NCI-H345 treated with DMSO at 0.1 percent for 48 hours (cell line): ENCODE data around the gene KIAA0930.
"Not testable (repeated sequence)": the region's sequence is repeated elsewhere in the genome, so short reads cannot be mapped to it uniquely, and the experiment has no call there.

Source experiments
- DNase-seq: peaks from one replicate; lab custom pipeline; 2025; ENCODE audit not compliant: unreplicated experiment; lab: John Stamatoyannopoulos, UW

Gene KIAA0930

DNA sequence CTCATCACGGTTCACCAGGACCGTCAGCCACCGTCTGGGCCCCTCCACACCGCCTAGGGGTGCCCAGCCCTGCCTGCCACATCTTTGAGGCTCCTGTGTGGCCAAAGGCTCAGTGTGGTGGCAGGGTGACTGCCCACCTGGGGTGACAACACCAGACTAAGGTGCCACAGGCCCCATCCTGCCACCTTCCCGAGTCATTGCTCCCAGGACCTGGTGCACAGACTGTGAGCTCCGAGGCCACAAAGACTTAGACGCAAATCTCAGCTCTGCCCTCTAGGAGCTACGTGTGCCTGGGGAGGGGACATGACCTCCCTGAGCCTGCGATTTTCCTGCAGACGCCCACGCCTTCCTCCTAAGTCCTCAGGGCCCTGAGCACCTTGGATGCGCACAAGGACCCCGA, 36.5 kb downstream of the KIAA0930 start:
- no peak for DNase-seq

DNA sequence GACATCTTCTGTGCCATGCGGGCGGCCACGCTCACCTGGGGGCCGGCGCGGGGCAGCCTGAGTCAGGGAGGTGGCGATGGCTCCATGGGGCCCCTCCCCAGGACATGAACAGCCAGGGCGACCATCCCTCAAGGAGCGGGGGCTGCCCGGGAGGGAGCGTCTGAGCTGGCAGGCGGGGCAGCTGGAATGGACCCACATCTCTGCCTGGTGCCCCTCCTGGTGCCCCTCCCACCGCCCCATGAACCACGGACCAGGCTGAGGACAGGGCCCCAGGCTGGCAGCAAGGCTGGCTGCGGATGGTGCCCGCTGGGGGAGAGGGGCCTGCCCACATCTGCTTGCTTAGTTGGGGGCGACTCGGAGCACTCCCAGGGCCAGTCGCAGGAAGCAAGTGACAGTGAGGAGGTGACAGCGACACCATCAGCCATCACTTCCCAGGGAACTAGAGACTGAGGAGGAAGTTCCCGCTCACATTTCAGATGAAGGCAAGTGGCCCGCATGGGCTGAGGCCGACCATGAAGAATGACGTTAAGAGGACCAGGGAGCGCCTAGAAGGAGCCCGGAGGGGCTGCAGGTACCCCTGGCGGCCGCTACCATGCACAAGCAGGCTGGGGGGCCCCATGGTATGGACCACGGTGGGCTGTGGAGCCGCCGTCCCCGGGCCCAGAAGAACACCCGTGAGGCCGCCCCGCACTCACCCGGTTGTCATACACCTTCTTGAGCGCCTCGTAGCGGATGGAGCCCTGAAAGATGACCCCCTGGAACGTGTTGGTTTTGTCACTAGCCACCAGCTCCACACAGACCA, 37.3 kb downstream of the KIAA0930 start:
- no peak for DNase-seq

DNA sequence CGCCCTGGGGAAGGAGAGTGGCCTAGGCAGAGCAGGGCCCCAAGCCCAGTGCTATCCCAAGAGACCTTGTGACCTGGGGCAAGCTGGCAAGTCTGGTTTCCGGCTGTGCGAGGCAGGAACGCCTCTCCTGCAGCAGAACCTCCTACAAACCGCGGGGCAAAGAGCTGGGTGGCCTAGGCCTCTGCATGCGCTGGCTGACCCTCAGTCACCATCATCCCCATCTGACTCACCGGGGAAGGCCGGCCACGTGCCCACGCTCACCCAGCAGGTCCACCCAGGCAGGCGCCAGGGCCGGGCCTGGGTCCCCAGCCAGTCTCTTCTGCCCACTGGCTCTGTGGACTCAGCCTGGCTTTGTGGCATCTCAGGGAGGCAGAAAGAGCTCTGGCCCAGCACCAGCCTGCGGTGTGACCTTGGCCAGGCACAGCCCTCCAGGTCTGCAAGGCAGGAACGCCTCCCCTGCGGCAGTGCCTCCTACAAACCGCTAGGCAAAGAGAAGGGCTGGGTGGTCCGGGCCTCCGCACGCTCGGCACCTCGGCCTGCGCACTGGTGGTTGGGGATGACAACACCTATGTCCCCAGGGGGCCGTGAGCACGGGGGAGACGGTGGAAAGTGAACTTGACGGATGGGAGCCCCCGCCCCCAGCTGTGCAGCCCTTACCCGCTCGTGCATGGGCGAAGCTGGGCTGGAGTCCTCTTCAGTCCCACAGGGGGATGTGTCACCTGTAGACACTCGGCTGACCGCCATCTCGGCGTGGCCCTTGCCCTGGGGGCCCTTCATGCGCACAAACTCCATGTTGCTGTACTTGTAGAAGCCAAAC, 38.2 kb downstream of the KIAA0930 start:
- no peak for DNase-seq

DNA sequence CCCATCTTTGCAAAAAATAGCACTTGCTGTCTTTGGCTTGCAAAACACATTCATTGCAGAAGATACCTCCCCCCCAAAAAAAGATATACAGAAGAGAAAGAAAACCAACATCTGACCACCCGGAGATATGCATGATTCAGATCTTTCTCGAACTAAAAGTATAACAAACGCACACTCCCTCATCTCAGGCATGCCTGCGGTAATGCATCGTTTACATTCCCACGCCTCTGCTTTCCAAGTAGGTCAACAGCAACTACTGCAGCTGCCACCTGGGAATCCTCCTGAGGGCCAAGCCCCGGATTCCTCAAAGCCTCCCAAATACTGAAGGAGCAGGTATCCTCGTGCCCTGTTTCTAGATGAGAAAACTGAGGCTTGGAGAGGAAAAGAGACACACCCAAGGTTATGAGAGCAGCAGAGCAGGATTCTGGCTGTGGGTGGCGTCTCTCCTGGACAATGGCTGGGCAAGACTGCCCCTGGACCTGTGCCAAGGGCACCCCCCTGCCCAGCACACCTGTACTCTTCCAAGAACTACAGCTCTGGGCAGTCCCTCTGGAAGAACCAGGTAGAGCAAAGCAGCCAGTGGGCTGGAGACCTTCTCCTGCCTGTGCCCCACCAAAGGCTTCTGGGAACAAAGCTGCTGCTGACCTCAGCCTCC, 38.9 kb downstream of the KIAA0930 start:
- DNase-seq, result no peak

DNA sequence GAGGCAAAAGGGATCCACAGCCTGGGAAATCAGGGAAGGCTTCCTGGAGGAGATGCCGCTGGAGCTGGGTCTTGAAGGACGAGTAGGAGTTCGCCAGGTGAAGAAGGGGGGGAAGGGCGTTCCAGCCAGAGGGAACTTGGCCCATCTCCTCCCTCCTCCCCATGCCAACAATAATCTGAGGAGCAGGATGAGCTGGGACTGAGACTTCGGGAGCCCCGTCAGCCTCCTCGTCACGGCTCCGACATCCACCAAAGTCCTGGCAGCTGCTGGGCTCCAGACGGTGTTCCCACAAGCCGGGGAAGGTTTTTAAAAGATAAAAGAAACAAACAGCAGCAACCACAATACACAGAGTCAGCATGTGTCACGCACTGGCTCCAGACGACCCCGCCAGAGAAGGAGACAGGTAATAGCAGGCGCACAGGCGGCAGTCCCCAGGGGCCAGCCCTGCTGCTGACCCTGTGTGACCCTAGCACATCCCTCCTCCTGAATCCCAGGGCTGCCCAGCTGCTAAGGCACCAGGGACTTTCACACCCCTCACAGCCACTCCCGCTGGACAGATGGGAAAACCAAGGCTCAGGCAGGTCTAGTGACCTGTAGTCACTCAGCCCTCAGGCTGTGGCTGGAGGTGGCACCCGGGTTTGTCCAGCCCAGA, 39.7 kb downstream of the KIAA0930 start:
- no peak for DNase-seq

DNA sequence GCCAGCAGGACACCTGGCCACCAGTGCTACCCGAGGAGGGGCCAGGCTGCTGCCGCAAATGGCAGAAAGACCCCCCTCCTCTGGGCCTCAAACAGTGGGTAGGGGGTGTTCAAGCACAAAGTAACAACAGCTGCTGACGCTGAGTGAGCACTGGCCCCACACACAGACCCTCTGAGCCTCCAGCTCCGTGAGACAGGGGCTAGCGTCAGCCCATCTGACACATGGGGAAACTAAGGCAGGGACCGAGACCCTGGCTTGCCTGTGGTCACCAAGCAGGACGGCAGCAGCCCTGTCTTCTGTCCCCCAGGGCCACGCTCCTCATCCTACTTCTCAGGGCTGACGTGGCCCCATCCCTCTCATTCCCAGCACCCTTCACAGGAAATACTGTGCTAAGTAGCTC, 40.5 kb downstream of the KIAA0930 start:
- DNase-seq, result no peak

DNA sequence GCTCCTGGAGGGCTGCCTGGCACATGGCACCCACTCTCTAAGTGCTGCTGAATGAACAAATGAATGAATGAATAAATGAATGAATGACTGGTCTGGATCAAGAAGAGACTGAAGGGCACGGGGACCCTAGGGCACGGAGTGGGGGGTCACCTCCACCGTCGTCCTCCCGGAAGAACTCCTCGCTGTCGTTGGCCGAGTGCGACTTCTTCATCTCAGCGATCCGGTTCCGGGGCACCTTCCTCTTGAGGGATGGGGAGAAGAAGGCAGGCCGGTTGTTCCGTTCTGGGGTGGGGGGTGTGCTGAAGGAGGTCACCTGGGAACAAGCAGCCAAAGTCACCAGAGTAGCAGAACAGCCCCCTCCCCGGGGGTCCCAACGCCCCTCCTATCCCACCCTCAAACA, 41.0 kb downstream of the KIAA0930 start:
- no peak for DNase-seq

DNA sequence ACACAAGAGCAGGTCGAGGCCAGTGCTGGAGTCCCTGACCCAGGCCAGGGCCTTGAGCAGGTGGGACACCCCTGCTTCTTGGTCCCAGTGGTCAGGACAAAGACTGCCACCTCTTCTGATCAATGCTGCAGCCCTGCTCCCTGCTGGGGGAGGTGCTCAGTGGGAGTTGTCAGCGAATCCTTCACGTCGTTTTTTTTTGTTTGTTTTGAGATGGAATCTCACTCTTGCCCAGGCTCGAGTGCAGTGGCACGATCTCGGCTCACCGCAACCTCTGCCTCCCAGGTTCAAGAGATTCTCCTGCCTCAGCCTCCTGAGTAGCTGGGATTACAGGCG, 42.3 kb downstream of the KIAA0930 start:
- DNase-seq, result no peak

DNA sequence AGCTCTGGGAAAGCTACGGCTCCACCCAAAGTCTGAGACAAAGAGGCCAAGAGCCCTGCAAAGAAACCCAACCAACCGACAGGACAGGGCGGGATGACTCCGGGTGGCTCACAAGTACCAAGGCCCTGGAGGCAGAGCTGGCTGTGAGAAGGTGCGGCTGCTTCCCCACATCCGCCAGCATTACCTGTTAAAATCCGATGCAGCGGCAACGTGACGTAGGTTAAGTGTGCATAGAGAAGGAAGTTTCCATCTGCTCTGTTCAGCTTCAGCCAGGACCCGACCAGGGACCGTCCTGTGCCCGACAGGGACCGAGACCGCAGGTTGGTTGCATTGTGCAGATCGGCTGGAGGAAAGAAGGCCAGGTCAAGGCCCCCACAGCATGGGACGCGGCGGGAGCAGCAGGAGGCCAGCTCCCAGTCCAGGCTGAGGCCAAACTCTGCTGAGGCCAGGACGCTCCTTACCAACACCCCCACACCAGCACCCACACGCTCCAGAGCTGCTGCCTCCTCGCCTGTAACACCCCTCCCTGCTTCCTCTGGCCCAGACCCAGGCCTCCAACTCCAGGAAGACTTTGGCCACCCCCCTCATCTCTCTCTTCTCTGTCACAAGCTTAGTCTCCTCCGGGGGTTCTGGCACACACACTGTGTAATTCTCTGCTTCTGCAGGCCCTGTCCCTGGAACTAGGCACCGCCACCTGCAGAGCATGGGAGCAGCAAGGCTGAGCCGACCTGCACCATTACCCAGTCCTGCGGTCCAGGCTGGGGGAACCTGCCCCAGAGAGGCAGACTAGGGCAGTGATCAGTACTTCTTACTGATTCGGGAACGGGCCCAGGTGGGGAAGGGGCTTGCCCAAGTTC, 42.9 kb downstream of the KIAA0930 start:
- DNase-seq, result no peak

DNA sequence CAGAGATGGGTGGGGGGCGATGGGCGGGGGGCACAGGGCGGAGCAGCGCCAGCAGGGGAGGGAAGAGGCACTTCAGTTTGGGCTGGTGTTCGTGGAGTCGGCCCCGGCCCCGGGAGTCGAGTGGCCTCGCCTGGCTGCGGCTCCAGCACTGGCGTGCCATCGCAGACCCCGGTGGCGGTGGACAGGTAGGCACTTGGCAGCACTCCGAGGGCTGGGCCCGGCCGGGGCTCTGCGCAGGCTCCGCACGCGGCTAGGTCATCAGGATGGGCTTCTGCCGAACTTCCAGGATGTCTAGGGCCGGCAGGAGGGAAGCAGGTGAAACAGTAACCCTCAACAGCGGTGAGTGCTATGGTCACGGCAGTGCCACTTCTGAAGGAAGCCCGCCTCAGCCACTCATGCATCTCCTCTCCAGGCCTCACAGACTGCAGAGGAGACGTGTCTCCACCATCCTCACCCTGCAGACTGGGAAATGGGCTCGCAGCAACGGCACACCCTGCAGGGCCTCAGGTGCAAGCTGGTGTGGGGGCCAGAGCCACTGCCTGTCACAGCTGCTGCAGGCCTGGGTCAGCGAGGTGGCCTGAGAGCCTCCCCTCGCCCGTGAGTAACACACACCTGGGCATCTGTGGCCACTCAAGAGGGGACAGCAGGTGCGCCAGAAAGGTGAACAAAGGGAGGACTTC, 43.6 kb downstream of the KIAA0930 start:
- no peak for DNase-seq

DNA sequence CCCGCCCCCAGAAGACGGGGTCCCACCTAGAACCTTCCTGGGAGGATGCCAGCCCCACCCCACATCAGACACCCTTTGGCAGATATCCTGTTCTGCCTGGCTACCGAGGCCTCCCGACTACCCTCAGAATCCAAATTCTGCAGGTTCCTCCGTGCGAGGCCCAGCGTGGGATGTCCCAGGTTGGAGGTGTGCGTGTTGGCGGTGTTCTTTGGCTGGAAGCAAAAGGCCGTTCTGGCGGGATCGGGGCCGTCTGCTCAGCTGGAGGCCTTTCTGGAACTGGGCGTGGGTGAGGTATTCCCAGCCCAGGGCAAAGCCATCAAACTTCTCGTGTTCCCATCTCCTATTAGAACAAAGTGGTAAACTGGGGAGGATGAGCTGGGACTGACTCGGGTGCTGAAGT, 44.4 kb downstream of the KIAA0930 start:
- no peak for DNase-seq

DNA sequence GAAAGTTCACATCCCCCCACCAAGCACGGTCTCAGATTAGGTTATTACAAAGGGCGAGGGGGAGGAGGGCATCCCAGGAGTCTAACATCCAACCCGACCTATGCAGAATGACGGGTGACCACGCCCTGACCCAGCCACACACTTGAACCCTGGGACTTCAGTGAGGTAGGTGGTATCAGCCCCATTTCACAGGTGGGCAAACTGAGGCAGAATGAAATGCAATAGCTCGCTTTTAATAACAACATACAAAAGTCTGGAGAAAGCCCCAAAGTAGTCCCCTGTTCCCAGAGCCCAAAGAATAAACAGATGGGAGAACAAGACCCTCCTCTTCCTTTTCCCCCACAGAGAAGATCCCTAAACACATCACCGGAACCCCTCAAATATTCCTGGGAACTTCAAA, 45.1 kb downstream of the KIAA0930 start:
- DNase-seq, result no peak

DNA sequence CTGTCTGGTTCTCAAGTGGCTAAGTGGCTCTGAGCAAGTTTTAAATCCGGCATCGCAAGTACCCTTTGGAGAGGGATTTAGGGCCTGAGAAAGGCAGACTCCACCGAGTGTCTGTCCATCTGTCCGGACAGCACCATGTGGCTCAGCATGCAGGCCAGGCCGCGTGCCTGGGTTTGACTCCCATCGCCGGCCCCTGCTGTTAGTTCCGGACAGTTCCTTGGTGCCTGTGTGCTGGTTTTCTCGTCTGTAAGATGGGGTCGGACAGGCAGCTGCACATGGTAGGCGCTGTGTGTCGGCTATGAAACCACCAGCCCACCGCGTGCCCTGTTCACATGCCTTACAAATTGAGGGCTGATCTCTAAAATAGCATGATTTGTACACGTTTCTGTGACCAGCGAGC, 46.0 kb downstream of the KIAA0930 start:
- DNase-seq, result no peak

DNA sequence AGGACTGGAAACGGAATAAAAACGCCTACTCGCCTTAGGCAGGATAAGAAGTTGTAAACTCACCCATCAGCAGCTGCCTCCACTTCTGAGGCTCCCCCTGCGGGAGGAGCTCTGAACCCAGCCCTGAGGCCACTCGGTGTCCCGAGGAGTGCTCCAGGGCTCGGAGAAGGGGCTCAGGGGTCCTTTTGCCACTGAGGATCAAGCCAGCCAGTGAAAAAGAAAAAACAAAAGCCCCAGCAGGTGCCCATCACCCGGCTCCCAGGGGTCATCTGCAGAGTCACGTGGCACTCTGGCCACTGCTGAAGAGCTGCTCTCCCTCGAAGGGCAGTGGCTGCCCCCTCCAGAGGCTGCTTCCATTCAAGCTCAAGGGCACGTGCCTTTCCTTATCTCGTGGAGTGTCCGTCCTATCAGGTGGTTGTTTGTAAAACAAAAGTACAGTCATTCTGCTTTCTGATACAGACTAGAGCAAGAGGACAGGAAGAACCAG, 48.0 kb downstream of the KIAA0930 start:
- DNase-seq, result no peak

DNA sequence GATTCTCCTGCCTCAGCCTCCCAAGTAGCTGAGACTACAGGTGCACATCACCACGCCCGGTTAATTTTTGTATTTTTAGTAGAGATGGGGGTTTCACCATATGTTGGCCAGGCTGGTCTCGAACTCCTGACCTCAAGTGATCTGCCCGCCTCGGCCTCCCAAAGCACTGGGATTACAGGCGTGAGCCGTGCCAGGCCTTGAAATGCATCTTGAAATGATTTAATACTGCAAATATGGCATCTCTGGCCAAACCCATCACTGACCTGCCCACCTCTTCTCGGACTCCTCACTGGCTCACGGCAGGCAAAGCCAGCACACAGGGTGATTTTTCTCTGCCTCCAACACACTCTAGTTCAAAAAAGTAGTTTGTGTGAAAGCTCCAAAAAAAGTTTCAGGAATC, 48.9 kb downstream of the KIAA0930 start:
- not testable (repeated sequence) for DNase-seq

DNA sequence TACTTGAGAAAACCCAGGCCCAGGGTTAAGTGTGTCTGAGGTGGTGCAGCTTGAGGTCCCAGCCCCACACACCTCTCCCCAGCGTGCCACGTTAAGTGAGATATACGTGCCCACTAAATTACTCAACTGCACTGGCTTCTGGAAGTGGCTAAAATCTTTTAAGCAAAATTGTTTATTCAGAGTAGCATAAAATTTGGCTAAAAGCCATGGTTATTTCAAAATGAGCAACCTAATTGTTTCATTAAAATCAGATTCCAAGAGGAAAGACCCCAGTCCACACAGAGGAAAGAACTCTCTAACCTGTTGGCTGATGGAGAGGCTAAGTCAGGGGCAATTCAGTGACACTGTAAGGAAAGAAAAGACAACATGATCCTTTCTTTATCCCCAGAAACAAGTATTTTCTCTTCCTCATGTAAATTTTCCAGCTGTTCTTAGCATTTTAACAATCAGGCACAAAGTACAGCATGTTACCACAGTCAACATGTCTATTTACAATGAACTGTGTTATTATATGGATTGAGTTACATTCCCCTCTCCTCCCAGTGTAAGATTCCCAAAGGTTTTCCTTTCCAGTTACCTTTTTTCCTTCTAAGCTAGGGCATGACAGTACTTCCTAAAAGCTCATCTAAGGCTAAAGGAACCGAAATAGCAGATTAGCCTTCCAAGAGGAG, 50.4 kb downstream of the KIAA0930 start:
- DNase-seq, result no peak

DNA sequence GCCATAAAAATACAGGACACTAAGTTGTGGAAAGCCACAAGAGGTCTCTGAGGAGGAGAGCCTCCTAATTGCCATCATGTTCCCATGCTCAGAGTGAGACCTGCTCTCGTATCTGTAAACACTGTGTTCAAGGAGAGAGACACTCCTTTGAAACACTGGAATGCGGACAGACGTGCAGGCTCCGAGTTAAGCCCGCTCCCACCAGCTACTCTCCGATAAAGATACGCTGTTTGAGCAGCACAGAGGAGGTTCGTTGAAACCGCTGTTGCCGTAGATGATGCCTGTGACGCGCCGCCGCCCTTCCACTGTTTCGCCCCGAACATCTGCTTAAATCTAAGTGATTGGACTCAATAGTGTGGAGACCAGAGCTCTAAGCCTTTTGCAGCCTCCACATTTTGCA, 51.9 kb downstream of the KIAA0930 start:
- no peak for DNase-seq

DNA sequence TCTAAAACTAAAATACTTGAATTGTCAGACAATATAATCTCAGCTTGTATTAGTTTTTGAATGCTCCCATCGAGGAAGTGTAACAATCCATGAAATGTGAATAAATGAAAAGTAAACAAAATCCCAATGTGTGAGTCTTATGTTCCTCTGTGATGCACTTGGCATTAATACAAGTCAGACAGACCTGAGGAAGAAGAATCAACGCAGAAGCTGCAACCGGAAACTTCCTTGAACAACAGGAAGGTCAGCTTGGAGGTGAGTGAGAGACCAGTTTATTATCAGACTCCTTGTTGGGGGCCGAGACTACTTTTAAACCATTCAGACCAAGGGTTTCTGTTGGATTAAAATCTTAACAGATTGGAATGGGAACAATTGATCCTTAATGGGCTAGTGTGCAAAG, 52.8 kb downstream of the KIAA0930 start:
- no peak for DNase-seq
